GM20431 (cell line): Measurements from ENCODE around the gene NIPA2.

Experiments used
- in situ Hi-C: fragments of 300-500 bp; cut with MseI, MboI; formaldehyde crosslinking; loops from one replicate; pipeline ENCODE4 v1.15.0; 2020; ENCODE audit warnings: low sequenced_read_pairs; ENCODE audit not compliant: unreplicated experiment

NIPA2 gene

GRCh38 chr15:22827125-22827524 is 11.3 kb upstream of the NIPA2 start:
- in situ Hi-C loops: no loop called here

GRCh38 chr15:22831473-22831872 is 7.0 kb upstream of the NIPA2 start:
- in situ Hi-C loops: no loop called here

GRCh38 chr15:22839046-22839695 is 705 bp downstream of the NIPA2 start:
- in situ Hi-C loops: no loop called here

- in situ Hi-C loops: no loop called here
These were observed 6.2 kb downstream of the NIPA2 start for GRCh38 chr15:22844421-22845288.

- in situ Hi-C loops: no loop called here
These were observed 6.9 kb downstream of the NIPA2 start for GRCh38 chr15:22845289-22845900.

GRCh38 chr15:22846073-22846472 is 7.6 kb downstream of the NIPA2 start:
- in situ Hi-C loops: no loop called here

- in situ Hi-C loops: no loop called here
These were observed 11.6 kb downstream of the NIPA2 start for GRCh38 chr15:22850055-22850454.

GRCh38 chr15:22851513-22851912 is 13.0 kb downstream of the NIPA2 start:
- in situ Hi-C loops: no loop called here

GRCh38 chr15:22855791-22856190 is 17.3 kb downstream of the NIPA2 start:
- in situ Hi-C loops: no loop called here

- in situ Hi-C loops: no loop called here
These were observed 18.2 kb downstream of the NIPA2 start for GRCh38 chr15:22856659-22857058.

GRCh38 chr15:22861161-22861560 is 22.7 kb downstream of the NIPA2 start:
- in situ Hi-C loops: no loop called here

GRCh38 chr15:22863356-22863755 is 24.9 kb downstream of the NIPA2 start:
- in situ Hi-C loops: no loop called here

GRCh38 chr15:22866079-22866478 is 27.6 kb downstream of the NIPA2 start:
- in situ Hi-C loops: no loop called here

- in situ Hi-C loops: no loop called here
These were observed 29.4 kb downstream of the NIPA2 start for GRCh38 chr15:22867886-22868285.

GRCh38 chr15:22868495-22868894 is 30.0 kb downstream of the NIPA2 start:
- in situ Hi-C loops: no loop called here

GRCh38 chr15:22868928-22869327 is 30.5 kb downstream of the NIPA2 start:
- in situ Hi-C loops: no loop called here

GRCh38 chr15:22869856-22870255 is 31.4 kb downstream of the NIPA2 start:
- in situ Hi-C loops: no loop called here

GRCh38 chr15:22870865-22871264 is 32.4 kb downstream of the NIPA2 start:
- in situ Hi-C loops: no loop called here

- in situ Hi-C loops: no loop called here
These were observed 33.1 kb downstream of the NIPA2 start for GRCh38 chr15:22871481-22872086.

- in situ Hi-C loops: no loop called here
These were observed 34.7 kb downstream of the NIPA2 start for GRCh38 chr15:22872936-22873701.
